Coronary artery (tissue), 2 donors: ENCODE measurements around the gene C3orf20.
A peak's percentile ranks its signal among the peaks of the same experiment; 100 is the strongest.

ENCODE experiments used
- DNase-seq: peaks from one replicate; pipeline ENCODE4 v3.0.0-alpha.2; 2017; ENCODE audit warnings: low spot score
- H3K27ac ChIP-seq, 2 donors: fragments of 200-600 bp; sonication (generic); one replicate each; pipeline ENCODE4 v1.5.1; 2016 to 2019
- H3K4me3 ChIP-seq: fragments of 200-600 bp; sonication (generic); 2 replicates; pipeline ENCODE4 v1.5.1; 2016; ENCODE audit warnings: mild to moderate bottlenecking, moderate library complexity
- TF ChIP-seq, protein P1 (sequence below): fragments of 200-600 bp; sonication (generic); IDR thresholded peaks from one replicate; pipeline ENCODE4 v1.5.1; 2019; ENCODE audit warnings: antibody characterized with exemption

The C3orf20 gene

DNA sequence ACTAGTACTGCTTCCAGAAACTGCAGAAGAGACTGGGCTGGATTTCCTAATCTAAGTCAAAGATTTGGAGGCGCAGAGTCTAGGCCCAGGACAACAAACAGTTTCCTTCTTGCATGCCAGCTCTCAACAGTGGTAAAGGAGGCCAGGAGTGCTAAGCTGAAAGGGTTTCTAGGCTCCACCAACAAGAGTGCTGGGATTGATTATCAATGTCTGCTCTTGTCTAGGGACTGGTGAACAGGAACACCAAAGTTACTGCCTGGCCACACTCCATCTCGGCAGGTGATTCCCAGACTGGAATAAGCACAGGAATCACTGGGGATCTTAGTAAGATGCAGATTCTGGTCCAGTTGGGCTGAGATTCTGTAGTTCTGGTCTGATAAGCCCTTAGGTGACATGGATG is 121.1 kb downstream of the C3orf20 start:
- H3K4me3 ChIP-seq, result no peak overlapping the region
- peak overlapping the region in 1 of 2 donors; percentile 6 for H3K27ac ChIP-seq
- DNase-seq, result peak; percentile 64
- TF ChIP-seq, protein P1, sequence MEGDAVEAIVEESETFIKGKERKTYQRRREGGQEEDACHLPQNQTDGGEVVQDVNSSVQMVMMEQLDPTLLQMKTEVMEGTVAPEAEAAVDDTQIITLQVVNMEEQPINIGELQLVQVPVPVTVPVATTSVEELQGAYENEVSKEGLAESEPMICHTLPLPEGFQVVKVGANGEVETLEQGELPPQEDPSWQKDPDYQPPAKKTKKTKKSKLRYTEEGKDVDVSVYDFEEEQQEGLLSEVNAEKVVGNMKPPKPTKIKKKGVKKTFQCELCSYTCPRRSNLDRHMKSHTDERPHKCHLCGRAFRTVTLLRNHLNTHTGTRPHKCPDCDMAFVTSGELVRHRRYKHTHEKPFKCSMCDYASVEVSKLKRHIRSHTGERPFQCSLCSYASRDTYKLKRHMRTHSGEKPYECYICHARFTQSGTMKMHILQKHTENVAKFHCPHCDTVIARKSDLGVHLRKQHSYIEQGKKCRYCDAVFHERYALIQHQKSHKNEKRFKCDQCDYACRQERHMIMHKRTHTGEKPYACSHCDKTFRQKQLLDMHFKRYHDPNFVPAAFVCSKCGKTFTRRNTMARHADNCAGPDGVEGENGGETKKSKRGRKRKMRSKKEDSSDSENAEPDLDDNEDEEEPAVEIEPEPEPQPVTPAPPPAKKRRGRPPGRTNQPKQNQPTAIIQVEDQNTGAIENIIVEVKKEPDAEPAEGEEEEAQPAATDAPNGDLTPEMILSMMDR, result no peak

DNA sequence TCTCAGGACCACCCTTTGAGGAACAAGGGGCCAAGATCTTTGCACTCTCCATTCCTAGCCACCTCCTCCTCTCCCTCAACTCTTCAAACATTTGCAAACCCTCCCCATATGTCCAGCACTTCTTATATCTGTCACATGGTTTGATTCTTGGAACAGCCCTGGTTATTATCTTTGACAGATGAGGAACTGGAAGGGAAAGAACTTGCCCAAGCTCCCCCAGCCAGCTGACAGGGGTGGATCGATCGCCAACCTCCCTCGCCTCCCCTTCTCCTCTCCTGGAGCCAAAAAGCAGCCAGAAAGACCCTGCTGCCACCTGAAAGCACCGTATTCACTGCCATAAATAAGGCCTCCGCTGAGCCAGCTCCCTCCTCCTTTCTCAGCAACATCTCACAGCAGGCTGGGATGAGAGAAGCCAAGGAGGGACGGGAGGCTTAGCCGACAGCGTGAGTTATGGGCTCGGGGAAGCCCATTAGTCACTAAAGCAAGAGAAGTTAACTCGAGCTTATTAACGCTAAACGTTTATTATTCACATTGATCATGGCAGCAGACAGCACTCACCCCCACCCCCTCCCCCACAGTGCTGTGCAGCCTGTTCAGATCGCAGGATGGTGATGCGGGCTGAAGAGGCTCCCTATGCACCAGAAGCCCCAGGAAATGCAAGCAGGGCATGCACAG is 121.6 kb downstream of the C3orf20 start:
- Histone ChIP-seq H3K27ac (no peak overlapping the region), H3K4me3 (no peak overlapping the region)
- TF ChIP-seq, protein P1, result no peak
- DNase-seq, result peak; percentile 66

DNA sequence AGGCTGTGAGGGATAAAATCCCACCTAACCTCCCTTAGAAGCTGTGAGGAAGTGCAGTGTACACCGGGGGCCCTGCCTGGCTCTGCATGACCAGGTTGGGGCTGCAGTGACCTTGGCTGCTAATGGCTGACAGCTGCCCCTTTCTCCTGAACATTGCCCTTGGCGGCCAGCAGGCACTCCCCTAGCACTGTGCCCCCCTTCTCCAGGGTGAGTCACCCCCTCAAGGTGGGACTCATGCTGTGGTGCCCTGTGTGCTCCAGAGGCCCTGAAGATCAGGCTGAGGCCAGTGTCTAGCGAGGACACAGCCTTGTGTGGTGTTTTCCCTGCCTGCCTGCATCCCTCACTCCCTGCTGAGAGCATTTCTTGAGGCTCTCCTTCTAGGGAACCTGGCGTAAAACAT is 122.8 kb downstream of the C3orf20 start:
- Histone ChIP-seq H3K4me3 (no peak overlapping the region), H3K27ac (no peak overlapping the region)
- DNase-seq, result peak; percentile 56
- TF ChIP-seq, protein P1, result no peak

DNA sequence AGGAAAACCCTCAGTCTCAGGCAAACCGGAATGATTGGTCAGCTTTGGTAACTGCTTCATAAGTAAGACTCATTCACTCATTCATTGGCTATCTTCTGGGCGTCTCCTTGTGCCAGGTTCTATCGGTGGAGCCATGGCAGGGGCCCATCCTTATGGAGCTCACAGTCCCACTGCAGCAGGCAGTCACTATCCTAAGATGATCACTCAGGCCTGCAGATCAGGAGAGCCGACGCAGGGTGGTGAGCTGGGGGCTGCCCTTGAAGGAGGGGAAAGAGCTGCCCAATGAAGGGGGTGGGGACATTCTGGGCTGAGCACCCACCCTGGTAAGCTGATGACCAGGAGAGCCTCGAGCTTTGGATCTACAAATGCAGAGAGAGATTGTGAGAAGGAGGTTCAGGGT is 123.3 kb downstream of the C3orf20 start:
- H3K27ac ChIP-seq, result no peak overlapping the region
- DNase-seq, result peak; percentile 36
- TF ChIP-seq, protein P1, result no peak

DNA sequence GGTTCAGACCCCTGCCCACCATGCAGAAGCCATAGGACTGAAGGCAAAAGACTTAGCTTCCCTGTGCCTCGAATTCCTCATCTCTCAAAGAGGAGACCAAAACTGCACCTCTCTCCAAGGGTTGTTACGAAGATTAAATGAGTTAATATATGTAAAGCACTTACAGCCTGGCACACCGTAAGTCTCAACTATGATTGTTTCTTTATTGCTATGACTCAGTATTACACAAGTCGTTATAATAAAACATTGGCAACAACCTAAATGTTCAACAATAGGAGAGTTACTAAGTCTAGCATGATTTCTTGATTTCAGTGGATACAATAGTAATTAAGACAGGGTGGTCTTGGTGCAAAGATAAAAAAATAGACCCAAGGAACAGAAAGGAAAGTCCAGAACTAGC is 124.2 kb downstream of the C3orf20 start:
- no peak for DNase-seq
- TF ChIP-seq, protein P1, result no peak
- Histone ChIP-seq H3K4me3 (no peak overlapping the region), H3K27ac (no peak overlapping the region)

More for the DNA sequence above, 123.3 kb downstream of the C3orf20 start:
- H3K4me3 ChIP-seq, result no peak overlapping the region

DNA sequence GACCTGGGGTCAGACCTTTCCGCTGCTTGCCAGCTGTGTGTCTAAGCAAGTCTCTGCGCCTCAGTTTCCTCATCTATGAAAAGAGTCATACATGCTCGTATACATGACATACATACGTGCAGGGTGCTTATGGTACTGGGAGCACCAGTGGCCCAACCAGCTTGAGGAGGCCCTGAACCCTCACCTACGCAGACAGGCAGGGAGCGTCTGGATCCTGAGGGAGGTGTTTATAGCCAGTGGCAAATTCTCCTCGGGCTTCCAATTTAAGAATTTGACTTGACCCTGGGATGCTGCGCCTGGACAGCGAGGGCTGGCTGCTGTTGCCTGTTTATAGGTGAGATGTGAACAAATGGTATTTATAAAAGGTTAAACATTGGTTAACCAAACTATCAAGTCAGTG is 126.1 kb downstream of the C3orf20 start:
- H3K4me3 ChIP-seq, result no peak overlapping the region
- H3K27ac ChIP-seq, result no peak overlapping the region
- TF ChIP-seq, protein P1, result no peak
- DNase-seq, result no peak

DNA sequence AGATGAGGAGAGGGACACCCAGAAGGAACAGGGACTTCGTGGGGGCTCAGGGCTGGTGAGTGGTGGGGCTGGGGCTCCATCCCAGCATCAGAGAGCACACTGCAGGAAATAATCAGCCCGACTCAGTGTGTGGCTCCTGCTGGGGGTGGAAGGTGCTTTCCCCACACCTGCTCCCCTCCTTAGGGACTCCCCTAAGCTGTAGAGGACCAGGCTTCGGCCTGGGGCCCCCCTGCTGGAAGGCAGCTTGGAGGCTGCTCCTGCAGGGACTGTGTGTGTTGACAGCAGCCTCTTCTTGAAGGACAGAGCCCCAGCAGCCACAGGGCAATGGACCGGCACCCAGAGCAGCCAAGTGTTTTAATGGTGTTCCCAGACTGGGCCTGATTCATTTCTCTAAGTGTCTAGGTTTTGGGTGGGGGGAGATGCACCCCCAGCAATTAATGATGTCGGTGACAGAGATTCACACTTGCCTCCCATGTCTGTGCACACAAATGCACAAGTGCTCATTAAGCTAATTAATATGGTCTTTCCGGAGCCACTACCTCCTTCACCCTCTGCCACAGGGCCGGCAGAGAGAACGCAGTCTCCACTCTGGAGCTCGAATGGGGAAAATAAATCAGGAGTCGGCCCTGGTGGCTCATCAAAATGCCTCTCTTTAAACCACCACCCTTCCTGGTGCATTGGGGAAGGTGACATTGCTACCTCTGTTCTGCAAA is 126.9 kb downstream of the C3orf20 start:
- peak; percentile 43 for DNase-seq
- TF ChIP-seq, protein P1, result no peak
- Histone ChIP-seq H3K4me3 (no peak overlapping the region), H3K27ac (no peak overlapping the region)
